Measurements from ENCODE around the gene SOBP. TPM values are rescaled to one million over a fixed set of nuclear protein-coding genes. Genes with fewer than 3 reads are reported as not detected.
A peak's percentile ranks its signal among the peaks of the same experiment; 100 is the strongest.

Gene SOBP
- 1 to 10 TPM; 1.1 to 2.1 (median 1.8) TPM for total RNA-seq

- ATAC-seq (peak; percentile 65 to 69), DNase-seq (peak; percentile 50)
- Mint-ChIP-seq H3K36me3 (ENCODE audit: insufficient read depth) (no peaks in the 10 kb centered on the region), H3K9me3 (no peaks in the 10 kb centered on the region), H3K4me3 (peak within 1 kb of the TSS; percentile 83), H3K27me3 (ENCODE audit: low read depth) (peaks cover 59% of the 10 kb centered on the region), H3K4me1 (ENCODE audit: low read depth) (peaks cover 20% of the 10 kb centered on the region)
These were observed at the start of gene SOBP for GRCh38 chr6:107489636-107490565. Gene SOBP (plus strand): TSS chr6:107490117. CDS start chr6:107490617, 500 bp downstream.

GRCh38 chr6:107440936-107441335 lies 49.0 kb upstream of the SOBP start:
- Mint-ChIP-seq H3K9me3 (no peaks in the 10 kb centered on the region), H3K36me3 (ENCODE audit: insufficient read depth) (peaks cover 10% of the 10 kb centered on the region), H3K4me1 (ENCODE audit: low read depth) (peaks cover 11% of the 10 kb centered on the region), H3K4me3 (no peak overlapping the region), H3K27me3 (ENCODE audit: low read depth) (no peaks in the 10 kb centered on the region)
- DNase-seq (no peak), ATAC-seq (no peak)

- Mint-ChIP-seq H3K27me3 (ENCODE audit: low read depth) (no peaks in the 10 kb centered on the region), H3K4me1 (ENCODE audit: low read depth) (peaks cover 11% of the 10 kb centered on the region), H3K4me3 (no peak overlapping the region), H3K9me3 (peaks cover 4% of the 10 kb centered on the region), H3K36me3 (ENCODE audit: insufficient read depth) (peaks cover 14% of the 10 kb centered on the region)
- no peak for DNase-seq
- ATAC-seq = no peak
These were observed 48.2 kb upstream of the SOBP start for GRCh38 chr6:107441682-107442081.

- H3K36me3 Mint-ChIP-seq (ENCODE audit: insufficient read depth) = peaks cover 20% of the 10 kb centered on the region
- no peak for ATAC-seq
- H3K4me1 Mint-ChIP-seq (ENCODE audit: low read depth) = peaks cover 11% of the 10 kb centered on the region
- peaks cover 10% of the 10 kb centered on the region for H3K9me3 Mint-ChIP-seq
- DNase-seq = no peak
- no peaks in the 10 kb centered on the region for H3K27me3 Mint-ChIP-seq (ENCODE audit: low read depth)
- no peak overlapping the region for H3K4me3 Mint-ChIP-seq
These were observed 46.8 kb upstream of the SOBP start for GRCh38 chr6:107442938-107443607.

- Mint-ChIP-seq H3K4me1 (ENCODE audit: low read depth) (peaks cover 11% of the 10 kb centered on the region), H3K4me3 (no peak overlapping the region), H3K27me3 (ENCODE audit: low read depth) (no peaks in the 10 kb centered on the region), H3K9me3 (peaks cover 16% of the 10 kb centered on the region), H3K36me3 (ENCODE audit: insufficient read depth) (peaks cover 24% of the 10 kb centered on the region)
- ATAC-seq = no peak
- DNase-seq = no peak
These were observed 46.2 kb upstream of the SOBP start for GRCh38 chr6:107443608-107444267.

GRCh38 chr6:107444277-107444676 lies 45.6 kb upstream of the SOBP start:
- Mint-ChIP-seq H3K9me3 (peaks cover 18% of the 10 kb centered on the region), H3K27me3 (ENCODE audit: low read depth) (no peaks in the 10 kb centered on the region), H3K4me3 (no peak overlapping the region), H3K36me3 (ENCODE audit: insufficient read depth) (peaks cover 22% of the 10 kb centered on the region), H3K4me1 (ENCODE audit: low read depth) (peaks cover 11% of the 10 kb centered on the region)
- DNase-seq = no peak
- no peak for ATAC-seq

GRCh38 chr6:107447663-107448216 lies 42.2 kb upstream of the SOBP start:
- no peak for ATAC-seq
- no peak for DNase-seq
- H3K27me3 Mint-ChIP-seq (ENCODE audit: low read depth) = no peaks in the 10 kb centered on the region
- H3K9me3 Mint-ChIP-seq = peaks cover 28% of the 10 kb centered on the region
- H3K4me3 Mint-ChIP-seq = no peak overlapping the region
- peaks cover 3% of the 10 kb centered on the region for H3K4me1 Mint-ChIP-seq (ENCODE audit: low read depth)
- peaks cover 35% of the 10 kb centered on the region for H3K36me3 Mint-ChIP-seq (ENCODE audit: insufficient read depth)

GRCh38 chr6:107448776-107449175 lies 41.1 kb upstream of the SOBP start:
- no peaks in the 10 kb centered on the region for H3K4me1 Mint-ChIP-seq (ENCODE audit: low read depth)
- no peaks in the 10 kb centered on the region for H3K27me3 Mint-ChIP-seq (ENCODE audit: low read depth)
- DNase-seq (no peak), ATAC-seq (no peak)
- H3K4me3 Mint-ChIP-seq = no peak overlapping the region
- peaks cover 36% of the 10 kb centered on the region for H3K36me3 Mint-ChIP-seq (ENCODE audit: insufficient read depth)
- H3K9me3 Mint-ChIP-seq = peaks cover 28% of the 10 kb centered on the region

GRCh38 chr6:107458672-107459282 lies 31.1 kb upstream of the SOBP start:
- peaks cover 3% of the 10 kb centered on the region for H3K36me3 Mint-ChIP-seq (ENCODE audit: insufficient read depth)
- DNase-seq (peak; percentile 12), ATAC-seq (peak; percentile 32 to 33)
- H3K27me3 Mint-ChIP-seq (ENCODE audit: low read depth) = no peaks in the 10 kb centered on the region
- no peaks in the 10 kb centered on the region for H3K9me3 Mint-ChIP-seq
- H3K4me1 Mint-ChIP-seq (ENCODE audit: low read depth) = peaks cover 20% of the 10 kb centered on the region
- H3K4me3 Mint-ChIP-seq = peak overlapping the region; percentile 91

- peaks cover 20% of the 10 kb centered on the region for H3K4me1 Mint-ChIP-seq (ENCODE audit: low read depth)
- peak; percentile 95 to 97 for ATAC-seq
- H3K27me3 Mint-ChIP-seq (ENCODE audit: low read depth) = no peaks in the 10 kb centered on the region
- no peaks in the 10 kb centered on the region for H3K9me3 Mint-ChIP-seq
- peak; percentile 97 for DNase-seq
- peaks cover 3% of the 10 kb centered on the region for H3K36me3 Mint-ChIP-seq (ENCODE audit: insufficient read depth)
- H3K4me3 Mint-ChIP-seq = peak within 1 kb of the TSS; percentile 91
These were observed 30.4 kb upstream of the SOBP start, which contains the start of gene PDSS2 for GRCh38 chr6:107459283-107460082. Gene PDSS2 (minus strand): TSS chr6:107459564. CDS start chr6:107459285, 279 bp downstream.

GRCh38 chr6:107460083-107460631 lies 29.8 kb upstream of the SOBP start:
- ATAC-seq (no peak), DNase-seq (no peak)
- Mint-ChIP-seq H3K4me1 (ENCODE audit: low read depth) (peaks cover 19% of the 10 kb centered on the region), H3K9me3 (no peaks in the 10 kb centered on the region), H3K4me3 (peak overlapping the region; percentile 91), H3K27me3 (ENCODE audit: low read depth) (no peaks in the 10 kb centered on the region), H3K36me3 (ENCODE audit: insufficient read depth) (peaks cover 2% of the 10 kb centered on the region)

- no peaks in the 10 kb centered on the region for H3K9me3 Mint-ChIP-seq
- peaks cover 3% of the 10 kb centered on the region for H3K27me3 Mint-ChIP-seq (ENCODE audit: low read depth)
- no peak for ATAC-seq
- no peaks in the 10 kb centered on the region for H3K36me3 Mint-ChIP-seq (ENCODE audit: insufficient read depth)
- H3K4me1 Mint-ChIP-seq (ENCODE audit: low read depth) = no peaks in the 10 kb centered on the region
- H3K4me3 Mint-ChIP-seq = no peak overlapping the region
- no peak for DNase-seq
These were observed 23.9 kb upstream of the SOBP start for GRCh38 chr6:107466062-107466461.

- no peaks in the 10 kb centered on the region for H3K9me3 Mint-ChIP-seq
- no peak for DNase-seq
- no peaks in the 10 kb centered on the region for H3K36me3 Mint-ChIP-seq (ENCODE audit: insufficient read depth)
- H3K27me3 Mint-ChIP-seq (ENCODE audit: low read depth) = peaks cover 15% of the 10 kb centered on the region
- no peak overlapping the region for H3K4me3 Mint-ChIP-seq
- no peak for ATAC-seq
- no peaks in the 10 kb centered on the region for H3K4me1 Mint-ChIP-seq (ENCODE audit: low read depth)
These were observed 19.6 kb upstream of the SOBP start for GRCh38 chr6:107470364-107470763.
